B cell (primary cell): ENCODE results near the gene EXOC3. TPM values are rescaled to one million over a fixed set of nuclear protein-coding genes. Genes with fewer than 3 reads are reported as not detected.
"Not testable (repeated sequence)": the region's sequence is repeated elsewhere in the genome, so short reads cannot be mapped to it uniquely, and the experiment has no call there.

Experiments
- ATAC-seq: fragments of 200-7000 bp; cut with Tn5 transposase; one replicate; pipeline ENCODE4 v1.10.0; 2021; ENCODE audit warnings: low read depth, mild to moderate bottlenecking, moderate number of reproducible peaks, moderate library complexity
- CTCF ChIA-PET: fragments of 350-600 bp; sonication (Branson Sonifier 250); formaldehyde crosslinking; loops from one replicate; lab custom pipeline; 2021; ENCODE audit warnings: antibody characterized with exemption, inconsistent platforms; lab: Charles Lee
- POLR2A ChIA-PET: fragments of 350-600 bp; sonication (Branson Sonifier 250); formaldehyde crosslinking; loops from one replicate; lab custom pipeline; 2021; ENCODE audit warnings: antibody characterized with exemption; lab: Charles Lee
- DNase-seq: peaks from one replicate; pipeline ENCODE4 v3.0.0; 2013
- H2AFZ ChIP-seq: 2 replicates; pipeline ENCODE4 v1.6.1; 2012; ENCODE audit warnings: mild to moderate bottlenecking, low read depth, low read length; ENCODE audit not compliant: insufficient read depth, poor library complexity, severe bottlenecking
- H3K27ac ChIP-seq, 2 donors: 1 replicate in 1 of 2; 2 replicates in 1 of 2; pipeline ENCODE4 v1.5.1; 2012 to 2013; ENCODE audit warnings: low read length in 2 of 2, mild to moderate bottlenecking in 2 of 2, moderate library complexity in 1 of 2
- H3K27me3 ChIP-seq, 4 experiments: fragments of 200-600 bp in 1 of 4; sonication (generic) in 1 of 4; replicated peaks in 1 of 4; 1 replicate in 2 of 4; 2 replicates in 2 of 4; pipeline versions ENCODE4 v1.6.1 to v1.7.0; 2013 to 2016; ENCODE audit warnings: low read length in 3 of 4, mild to moderate bottlenecking in 2 of 4, mixed read lengths in 1 of 4, moderate library complexity in 1 of 4; ENCODE audit not compliant: insufficient read depth in 4 of 4, control insufficient read depth in 3 of 4; ENCODE audit errors: control extremely low read depth in 1 of 4
- H3K36me3 ChIP-seq, 2 experiments: replicated peaks in 1 of 2; 1 replicate in 1 of 2; 2 replicates in 1 of 2; pipeline versions ENCODE4 v1.6.1 to v1.7.1; 2013; ENCODE audit warnings: low read length in 1 of 2; ENCODE audit not compliant: insufficient read depth in 2 of 2, control insufficient read depth in 1 of 2; ENCODE audit errors: control extremely low read depth in 1 of 2, extremely low read depth in 1 of 2
- H3K4me1 ChIP-seq, 2 donors: fragments of 200-600 bp in 1 of 2; sonication (generic) in 1 of 2; 1 replicate in 1 of 2; 2 replicates in 1 of 2; pipeline versions ENCODE4 v1.5.1 to v1.6.1; 2013 to 2017; ENCODE audit warnings: low read length in 2 of 2; ENCODE audit not compliant: control insufficient read depth in 2 of 2, insufficient read depth in 2 of 2
- H3K4me2 ChIP-seq: replicated peaks from 2 replicates; pipeline ENCODE3; 2012; ENCODE audit warnings: mild to moderate bottlenecking, low read depth, low read length; ENCODE audit not compliant: poor library complexity, severe bottlenecking
- H3K4me3 ChIP-seq, 5 experiments: fragments of 200-600 bp in 1 of 5; sonication (generic) in 1 of 5; 1 replicate in 3 of 5; 2 replicates in 2 of 5; pipeline versions ENCODE4 v1.5.1 to v1.7.0; 2011 to 2016; ENCODE audit warnings: low read length in 4 of 5, mild to moderate bottlenecking in 4 of 5, low read depth in 2 of 5, control low read depth in 1 of 5, moderate library complexity in 1 of 5; ENCODE audit not compliant: insufficient read depth in 1 of 5; ENCODE audit errors: control extremely low read depth in 1 of 5, extremely low read depth in 1 of 5
- H3K79me2 ChIP-seq: fragments of 200-600 bp; sonication (generic); one replicate; pipeline ENCODE4 v1.6.0; 2016; ENCODE audit warnings: low read length; ENCODE audit not compliant: control insufficient read depth, insufficient read depth
- H3K9ac ChIP-seq: fragments of 200-600 bp; sonication (generic); 2 replicates; pipeline ENCODE4 v1.6.1; 2017; ENCODE audit warnings: mild to moderate bottlenecking, low read length, moderate library complexity
- H3K9me3 ChIP-seq, 3 donors: one replicate each; pipeline versions ENCODE4 v1.6.1 to v1.7.1; 2013; ENCODE audit warnings: low read length in 2 of 3; ENCODE audit not compliant: control insufficient read depth in 2 of 3, insufficient read depth in 1 of 3; ENCODE audit errors: control extremely low read depth in 1 of 3
- H4K20me1 ChIP-seq: 2 replicates; pipeline ENCODE4 v1.6.0; 2012; ENCODE audit warnings: mild to moderate bottlenecking, low read length; ENCODE audit not compliant: insufficient read depth, control insufficient read depth, poor library complexity, severe bottlenecking
- H3K27ac Mint-ChIP-seq: one replicate; pipeline ENCODE4 v1.8.0; 2021; ENCODE audit warnings: mixed read lengths
- H3K27me3 Mint-ChIP-seq: one replicate; pipeline ENCODE4 v1.8.0; 2021; ENCODE audit warnings: mixed read lengths
- H3K4me1 Mint-ChIP-seq: one replicate; pipeline ENCODE4 v1.8.0; 2021; ENCODE audit warnings: mixed read lengths
- H3K4me3 Mint-ChIP-seq: one replicate; pipeline ENCODE4 v1.8.0; 2021; ENCODE audit warnings: mixed read lengths
- H3K9me3 Mint-ChIP-seq: one replicate; pipeline ENCODE4 v1.8.0; 2022; ENCODE audit warnings: mixed read lengths; ENCODE audit not compliant: insufficient read depth
- EZH2 ChIP-seq: IDR thresholded peaks from 2 replicates; pipeline ENCODE4 v1.6.1; 2012; ENCODE audit warnings: borderline replicate concordance, low read depth, mild to moderate bottlenecking, moderate library complexity, low read length; ENCODE audit not compliant: insufficient read depth, poor library complexity, severe bottlenecking
- WGBS: methylation state at CpG from one replicate; pipeline ENCODE4 v1.1.5; 2013; ENCODE audit warnings: missing lambda C conversion rate; ENCODE audit not compliant: insufficient coverage; 5-methylcytosine and 5-hydroxymethylcytosine counted together
- intact Hi-C: fragments of 100-400 bp; cut with micrococcal nuclease; formaldehyde crosslinking; loops from one replicate; pipeline ENCODE4 v1.10.0; 2022
- polyA plus RNA-seq: library from polyadenylated mRNA; depleted of rRNA; stranded (reverse); fragments of >200 nt; gene quantifications from 2 replicates; pipeline ENCODE4 v1.2.3, GENCODE V29; 2012
- total RNA-seq, 2 donors: library from RNA; stranded (reverse); fragments of 120-200 nt in 1 of 2; gene quantifications; 1 replicate in 1 of 2; 2 replicates in 1 of 2; pipeline versions ENCODE4 v1.2.3 to v1.2.4, GENCODE V29; 2013 to 2022
- TF ChIP-seq, protein P1 (sequence below): fragments of 200-600 bp; IDR thresholded peaks from one replicate; pipeline ENCODE4 v1.8.0; 2022; ENCODE audit warnings: antibody characterized with exemption, mild to moderate bottlenecking

The EXOC3 gene
- total and polyA plus RNA-seq, 2 donors (not counting 1 experiment from before 2014, with no cell fraction given): 44.0 to 97.1 TPM

DNA sequence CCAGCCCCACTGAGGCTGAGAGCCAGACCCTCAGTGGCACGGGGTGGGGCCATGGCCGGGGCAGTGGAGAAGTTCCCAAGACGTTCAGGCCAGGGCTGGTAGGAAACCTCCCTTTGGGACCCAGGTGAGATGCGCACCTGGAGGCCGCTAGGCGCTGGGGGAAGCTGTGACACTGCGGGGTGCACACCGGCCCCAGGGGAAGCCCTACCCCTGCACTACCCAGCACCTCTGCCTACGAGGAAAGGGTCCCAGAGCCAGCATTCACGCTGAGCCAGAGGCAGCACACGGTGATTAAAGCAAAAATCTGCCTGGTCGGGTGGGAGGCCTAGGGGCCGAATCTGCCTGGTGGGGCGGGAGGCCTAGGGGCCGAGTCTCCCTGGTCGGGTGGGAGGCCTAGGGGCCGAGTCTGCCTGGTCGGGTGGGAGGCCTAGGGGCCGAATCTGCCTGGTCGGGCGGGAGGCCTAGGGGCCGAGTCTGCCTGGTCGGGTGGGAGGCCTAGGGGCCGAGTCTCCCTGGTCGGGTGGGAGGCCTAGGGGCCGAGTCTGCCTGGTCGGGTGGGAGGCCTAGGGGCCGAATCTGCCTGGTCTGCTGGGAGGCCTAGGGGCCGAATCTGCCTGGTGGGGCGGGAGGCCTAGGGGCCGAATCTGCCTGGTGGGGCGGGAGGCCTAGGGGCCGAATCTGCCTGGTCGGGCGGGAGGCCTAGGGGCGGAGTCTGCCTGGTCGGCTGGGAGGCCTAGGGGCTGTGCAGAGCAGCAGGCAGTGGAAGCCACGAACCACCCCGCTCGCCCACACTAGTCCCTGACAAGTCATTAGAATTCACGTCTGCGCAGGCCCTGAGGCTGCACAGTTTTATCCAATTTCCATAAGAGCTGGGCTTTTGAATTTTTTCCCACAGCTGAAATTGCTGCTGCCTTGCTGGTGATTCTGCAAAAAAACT, 27.7 kb upstream of the EXOC3 start:
- WGBS: 55% methylated on average over 36 of the region's 42 CpGs
- intact Hi-C loops: loop anchor here (2.0 kb wide), 1 partner anchor 46 kb away; no protein-coding TSS in a partner anchor
- DNase-seq, H3K9me3 Mint-ChIP-seq, H3K9ac ChIP-seq, H2AFZ ChIP-seq, H3K79me2 ChIP-seq, H3K27me3 ChIP-seq, H4K20me1 ChIP-seq, H3K27ac ChIP-seq, H3K4me3 ChIP-seq, H3K4me1 Mint-ChIP-seq, H3K36me3 ChIP-seq, H3K9me3 ChIP-seq, H3K4me1 ChIP-seq, H3K27me3 Mint-ChIP-seq, CTCF ChIA-PET, H3K4me2 ChIP-seq: not testable (repeated sequence)
- H3K27ac Mint-ChIP-seq: peak overlapping the region; percentile 73
- POLR2A ChIA-PET: interaction anchor here (1.0 kb wide), 1 partner anchor 16 kb away, joined by 3 read pairs; no protein-coding TSS in a partner anchor
- ATAC-seq: peak; percentile 84
- H3K4me3 Mint-ChIP-seq: peak overlapping the region; percentile 65

DNA sequence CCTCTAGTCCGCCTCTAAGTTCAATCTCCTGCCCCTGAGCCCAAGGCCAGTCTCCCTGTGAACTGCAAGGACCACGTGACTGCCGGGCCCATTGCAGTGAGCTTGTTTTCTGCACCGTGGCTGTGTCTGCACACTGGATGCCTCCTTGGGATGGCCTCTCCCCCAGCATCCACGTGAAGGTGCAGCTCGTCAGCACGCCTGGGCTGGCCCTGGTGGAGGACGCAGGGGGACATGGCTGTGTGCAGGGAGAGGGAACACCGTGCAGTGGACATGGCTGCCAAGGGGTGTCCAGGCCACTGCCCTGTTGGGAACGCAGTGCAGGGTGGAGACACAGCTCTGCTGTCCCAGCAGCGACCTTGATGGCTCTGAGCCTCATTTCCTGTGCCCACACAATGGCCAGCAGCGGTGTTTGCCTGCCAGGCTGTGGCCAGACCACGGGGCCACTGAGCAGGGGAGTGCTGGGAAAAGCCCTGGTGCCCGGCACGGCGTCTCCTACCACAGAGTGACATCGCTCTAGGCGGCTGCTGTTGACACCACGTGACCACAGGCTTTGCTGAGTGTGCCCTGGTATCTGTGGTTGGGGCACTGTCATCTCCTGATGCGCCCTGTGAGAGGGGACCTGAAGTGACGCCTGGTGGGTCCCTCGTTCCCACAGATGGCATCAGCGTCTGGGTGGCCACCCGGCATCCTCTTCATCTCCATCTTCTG, 26.9 kb upstream of the EXOC3 start:
- DNase-seq (no peak), ATAC-seq (no peak)
- peaks cover 5% of the 10 kb centered on the region for H3K4me1 Mint-ChIP-seq
- Histone ChIP-seq H3K9ac (no peak overlapping the region), H3K27me3 (peaks cover 0 to 3% (median 0%) of the 10 kb centered on the region in 4 experiments), H3K4me2 (no peak overlapping the region), H3K79me2 (no peaks in the 10 kb centered on the region), H3K4me1 (no peaks in the 10 kb centered on the region), H3K9me3 (no peaks in the 10 kb centered on the region), H3K36me3 (no peaks in the 10 kb centered on the region), H4K20me1 (no peaks in the 10 kb centered on the region), H3K27ac (no peak overlapping the region), H2AFZ (no peak overlapping the region), H3K4me3 (no peak overlapping the region)
- ChIA-PET POLR2A (no interaction called here), CTCF (no interaction called here)
- intact Hi-C loops: loop anchor here (2.0 kb wide), 1 partner anchor 45 kb away; no protein-coding TSS in a partner anchor
- H3K27ac Mint-ChIP-seq: no peak overlapping the region
- H3K4me3 Mint-ChIP-seq: peak overlapping the region; percentile 65
- TF ChIP-seq, protein P1, sequence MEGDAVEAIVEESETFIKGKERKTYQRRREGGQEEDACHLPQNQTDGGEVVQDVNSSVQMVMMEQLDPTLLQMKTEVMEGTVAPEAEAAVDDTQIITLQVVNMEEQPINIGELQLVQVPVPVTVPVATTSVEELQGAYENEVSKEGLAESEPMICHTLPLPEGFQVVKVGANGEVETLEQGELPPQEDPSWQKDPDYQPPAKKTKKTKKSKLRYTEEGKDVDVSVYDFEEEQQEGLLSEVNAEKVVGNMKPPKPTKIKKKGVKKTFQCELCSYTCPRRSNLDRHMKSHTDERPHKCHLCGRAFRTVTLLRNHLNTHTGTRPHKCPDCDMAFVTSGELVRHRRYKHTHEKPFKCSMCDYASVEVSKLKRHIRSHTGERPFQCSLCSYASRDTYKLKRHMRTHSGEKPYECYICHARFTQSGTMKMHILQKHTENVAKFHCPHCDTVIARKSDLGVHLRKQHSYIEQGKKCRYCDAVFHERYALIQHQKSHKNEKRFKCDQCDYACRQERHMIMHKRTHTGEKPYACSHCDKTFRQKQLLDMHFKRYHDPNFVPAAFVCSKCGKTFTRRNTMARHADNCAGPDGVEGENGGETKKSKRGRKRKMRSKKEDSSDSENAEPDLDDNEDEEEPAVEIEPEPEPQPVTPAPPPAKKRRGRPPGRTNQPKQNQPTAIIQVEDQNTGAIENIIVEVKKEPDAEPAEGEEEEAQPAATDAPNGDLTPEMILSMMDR: no peak
- no peak for TF ChIP-seq EZH2
- 90% methylated on average over 22 of the region's 24 CpGs for WGBS
- peaks cover 7% of the 10 kb centered on the region for H3K27me3 Mint-ChIP-seq
- H3K9me3 Mint-ChIP-seq: no peaks in the 10 kb centered on the region
